T-helper 2 cell treated with Interferon-gamma antibody and Interleukin-4, amounts not matched to agents 100 ng/mL and 5 ng/mL, for 36 hours (primary cell): ENCODE results near the gene TXNDC15. TPM values are rescaled to one million over a fixed set of nuclear protein-coding genes. Genes with fewer than 3 reads are reported as not detected.

Source experiments
- intact Hi-C: fragments of 100-400 bp; cut with micrococcal nuclease; formaldehyde crosslinking; loops from one replicate; pipeline ENCODE4 v1.15.1; 2023
- total RNA-seq: library from RNA; stranded (reverse); gene quantifications from 2 replicates; pipeline ENCODE4 v1.2.3, GENCODE V29; 2022

TXNDC15 gene
- total RNA-seq, 1 donor from 2014 or later: 56.7 TPM

- intact Hi-C loops: loop anchor here (10.0 kb wide), 2 partner anchors 282 to 422 kb away; no protein-coding TSS in a partner anchor
Measured at GRCh38 chr5:134913254-134913653, 39.1 kb downstream of the TXNDC15 start.

GRCh38 chr5:134913795-134914194 lies 39.6 kb downstream of the TXNDC15 start:
- intact Hi-C loops: loop anchor here (10.0 kb wide), 2 partner anchors 281 to 421 kb away; no protein-coding TSS in a partner anchor

GRCh38 chr5:134917070-134917815 lies 43.1 kb downstream of the TXNDC15 start:
- intact Hi-C loops: loop anchor here (10.0 kb wide), 2 partner anchors 278 to 418 kb away; no protein-coding TSS in a partner anchor

DNA sequence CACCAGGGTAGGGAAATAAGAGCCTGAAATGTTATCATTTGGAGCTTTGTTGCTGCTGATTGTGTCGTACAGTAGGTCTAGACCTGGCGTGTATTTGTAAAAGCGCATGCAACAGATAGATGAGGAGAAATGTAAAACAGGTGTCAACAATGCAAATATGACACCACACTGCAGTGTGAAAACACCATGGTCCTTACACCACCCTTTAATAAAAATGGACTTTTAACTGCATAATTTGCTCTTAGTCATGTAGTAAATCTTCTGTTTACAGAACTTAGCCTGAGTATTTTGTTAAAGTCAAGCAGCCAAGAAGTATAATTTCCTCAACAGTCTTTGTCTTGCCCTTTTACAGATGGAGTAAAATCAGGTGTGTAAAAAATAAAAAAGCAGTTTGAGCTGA lies 44.7 kb downstream of the TXNDC15 start:
- intact Hi-C loops: loop anchor here (10.0 kb wide), 2 partner anchors 276 to 416 kb away; no protein-coding TSS in a partner anchor

GRCh38 chr5:134920848-134921575 lies 46.8 kb downstream of the TXNDC15 start:
- intact Hi-C loops: loop anchor here (1.0 kb wide), 1 partner anchor 16 kb away; the partner anchor contains the start of gene PCBD2

DNA sequence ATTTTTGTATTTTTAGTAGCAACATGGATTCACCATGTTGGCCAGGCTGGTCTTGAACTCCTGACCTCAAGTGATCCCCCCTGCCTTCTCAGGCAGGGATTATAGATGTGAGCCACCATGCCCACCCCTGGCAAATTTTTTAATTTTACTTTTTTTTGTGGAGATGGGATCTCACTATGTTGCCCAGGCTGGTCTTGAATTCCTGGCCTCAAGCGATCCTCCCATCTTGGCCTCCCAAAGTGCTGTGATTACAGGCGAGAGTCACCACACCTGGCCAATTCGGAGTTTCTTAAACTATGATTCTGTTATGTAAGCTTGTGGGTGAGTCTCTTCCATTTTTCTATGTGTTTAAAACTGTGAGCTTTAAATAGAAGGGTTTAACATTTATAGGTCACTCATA lies 58.3 kb downstream of the TXNDC15 start:
- intact Hi-C loops: no loop called here

DNA sequence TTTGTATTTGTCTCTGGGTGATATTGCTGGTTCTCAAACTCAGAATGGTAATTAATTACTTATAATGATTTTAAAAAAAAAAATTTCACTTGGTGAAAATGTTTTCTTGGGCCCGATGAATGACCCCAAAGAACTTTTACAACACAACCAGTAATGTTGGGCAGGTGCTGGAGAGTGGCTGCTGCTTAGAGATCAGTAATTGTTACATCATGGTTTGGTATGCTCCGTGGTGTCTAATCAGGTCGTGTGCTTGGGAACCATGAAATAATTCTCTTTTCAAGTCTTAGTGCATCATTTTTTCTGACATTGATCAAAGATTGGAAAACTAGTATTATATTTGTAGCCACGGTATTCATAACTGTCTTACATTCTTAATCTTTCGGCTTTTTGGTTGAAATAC lies 60.0 kb downstream of the TXNDC15 start:
- intact Hi-C loops: no loop called here

GRCh38 chr5:134935711-134936602 lies 61.8 kb downstream of the TXNDC15 start:
- intact Hi-C loops: no loop called here

- intact Hi-C loops: no loop called here
Measured at GRCh38 chr5:134937526-134937925, 63.4 kb downstream of the TXNDC15 start.

GRCh38 chr5:134938030-134938429 lies 63.9 kb downstream of the TXNDC15 start:
- intact Hi-C loops: no loop called here

DNA sequence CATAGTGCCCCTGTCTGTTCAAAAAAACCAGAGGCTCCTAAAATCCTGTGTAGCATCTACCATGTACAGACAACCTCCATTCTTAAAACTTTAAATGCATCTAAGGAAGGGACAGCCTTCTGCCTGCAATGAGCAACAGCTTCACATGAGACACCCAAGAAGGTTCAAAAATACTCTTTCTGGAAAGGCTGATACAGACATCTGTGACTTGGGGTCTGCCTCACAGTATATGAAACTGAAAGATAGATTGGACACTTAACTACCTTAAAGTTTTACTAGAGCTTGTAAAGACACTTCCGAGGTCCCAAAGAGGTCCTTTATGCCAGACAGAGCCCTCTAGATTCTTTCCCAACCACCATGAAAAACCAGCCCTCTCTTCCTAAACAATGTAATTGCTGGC lies 65.3 kb downstream of the TXNDC15 start:
- intact Hi-C loops: no loop called here

DNA sequence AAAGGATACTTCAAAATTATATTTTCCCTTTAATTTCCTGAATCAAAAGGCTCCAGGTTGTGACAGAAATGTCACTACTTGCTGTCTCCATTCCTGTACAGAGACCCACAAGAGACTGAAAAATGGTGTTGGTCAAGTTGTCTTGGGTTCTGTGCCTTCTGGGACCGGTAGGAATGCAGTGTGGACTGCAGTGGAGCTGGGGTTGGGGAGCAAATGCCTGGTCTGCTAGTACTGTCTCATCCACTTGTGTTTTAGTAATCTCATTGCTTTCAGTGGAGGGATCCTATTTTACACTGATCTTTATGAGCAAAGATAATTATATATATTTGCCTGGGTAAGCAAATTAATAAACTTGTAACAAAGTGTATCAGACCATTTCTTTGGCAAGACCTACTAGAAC lies 69.4 kb downstream of the TXNDC15 start:
- intact Hi-C loops: no loop called here

DNA sequence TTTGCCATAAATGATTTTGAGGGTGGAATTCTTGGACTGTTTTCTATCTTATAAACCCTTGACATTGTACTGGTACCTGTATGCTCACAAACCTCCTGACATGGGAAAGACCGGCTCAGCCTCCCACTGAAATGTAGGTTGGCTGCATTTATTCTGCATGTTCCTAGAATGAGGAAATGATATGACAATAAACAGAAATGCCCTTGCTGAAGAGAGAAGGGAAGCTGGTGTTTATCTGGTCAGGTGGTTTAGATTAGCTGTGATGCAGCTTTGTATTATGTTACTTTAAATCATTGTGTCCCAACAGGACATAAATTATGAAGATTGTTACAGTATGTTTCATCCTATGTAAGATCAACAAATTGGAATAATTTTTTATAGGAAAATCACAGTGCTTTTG lies 70.5 kb downstream of the TXNDC15 start:
- intact Hi-C loops: no loop called here

DNA sequence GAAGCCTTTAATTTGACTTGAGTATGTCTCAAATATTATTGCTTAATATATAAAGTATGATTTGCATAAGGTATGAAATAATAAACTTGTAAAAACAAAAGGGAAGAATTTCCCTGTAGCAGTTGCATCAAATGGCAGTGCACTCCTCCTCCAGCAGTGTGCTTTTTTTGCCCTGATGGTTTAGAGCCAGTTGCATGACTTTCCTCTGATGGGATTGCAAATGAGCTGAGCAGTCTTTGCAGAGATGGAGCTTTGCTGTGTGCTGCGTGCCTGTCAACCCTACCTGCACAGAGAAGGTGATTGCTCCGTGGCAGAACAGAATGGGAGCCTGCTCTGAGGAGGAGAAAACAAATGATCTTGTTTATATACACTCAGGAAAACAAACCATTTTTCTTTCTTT lies 70.9 kb downstream of the TXNDC15 start:
- intact Hi-C loops: no loop called here

- intact Hi-C loops: no loop called here
Measured at GRCh38 chr5:134948911-134949310, 74.7 kb downstream of the TXNDC15 start.

- intact Hi-C loops: no loop called here
Measured at GRCh38 chr5:134949316-134949715, 75.1 kb downstream of the TXNDC15 start.

Other genes with a start within 250 kb of the TXNDC15 start
- 47.2 and 53.3 TPM in 2 replicates for gene SAR1B, start 241.5 kb upstream of the TXNDC15 start, total RNA-seq
- gene SEC24A, start 225.6 kb upstream of the TXNDC15 start, total RNA-seq: 26.7 and 27.0 TPM in 2 replicates
- 20.4 and 22.5 TPM in 2 replicates for gene CAMLG, start 135.8 kb upstream of the TXNDC15 start, total RNA-seq
- 75.2 and 76.2 TPM in 2 replicates for gene DDX46, start 115.6 kb upstream of the TXNDC15 start, total RNA-seq
- 31.5 and 34.3 TPM in 2 replicates for gene C5orf24, start 28.4 kb upstream of the TXNDC15 start, total RNA-seq
- 16.1 and 16.8 TPM in 2 replicates for gene PCBD2, start 30.8 kb downstream of the TXNDC15 start, total RNA-seq
- gene CATSPER3, start 93.5 kb downstream of the TXNDC15 start, total RNA-seq: 0.70 and 0.95 TPM in 2 replicates
- 0.41 TPM in 1 of 2 replicates, not detected in the other for gene PITX1, start 159.9 kb downstream of the TXNDC15 start, total RNA-seq